Measurements from ENCODE around the gene ST8SIA4.
"Not testable (repeated sequence)": the region's sequence is repeated elsewhere in the genome, so short reads cannot be mapped to it uniquely, and the experiment has no call there.

ST8SIA4 gene

DNA sequence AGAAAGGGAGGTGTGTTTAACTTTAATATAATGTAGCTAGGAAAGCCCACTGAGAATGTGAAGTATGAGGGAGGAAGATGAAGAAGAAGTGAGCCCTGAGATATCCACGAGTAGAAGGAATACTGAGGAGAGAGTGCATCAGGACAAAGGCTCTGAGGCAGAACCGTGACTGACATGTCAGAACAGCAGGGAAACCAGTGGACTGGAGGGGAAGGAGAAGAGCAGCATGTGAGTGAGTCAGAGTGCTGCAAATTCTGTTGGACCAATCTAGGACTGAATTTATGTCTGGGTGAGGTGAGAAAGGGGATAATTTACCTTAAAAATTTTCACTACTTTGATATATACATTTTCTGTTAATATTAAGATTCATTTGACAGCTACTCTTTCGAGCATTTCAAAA, 110.3 kb downstream of the ST8SIA4 start:
- in situ Hi-C loops (cut with MboI; ENCODE audit: low sequenced_read_pairs, unreplicated experiment) = no loop called here

DNA sequence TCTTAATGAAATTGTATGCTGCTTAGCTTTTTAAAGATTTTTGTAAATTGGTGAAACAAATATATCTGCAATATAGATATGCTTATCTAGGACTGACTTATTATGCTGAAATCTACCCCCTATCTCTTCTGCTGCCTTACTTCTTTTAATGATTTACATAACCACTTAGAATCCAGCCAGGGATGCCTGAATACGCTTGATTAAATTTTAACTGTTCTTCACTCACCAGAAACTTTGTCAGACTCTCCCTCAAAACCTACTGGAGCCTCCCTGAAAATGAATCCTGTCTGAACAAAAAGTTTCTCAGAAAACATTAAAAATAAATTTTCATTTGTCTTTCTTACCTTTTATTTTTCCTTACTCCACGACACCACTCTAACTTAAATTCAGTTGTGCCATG, 111.7 kb downstream of the ST8SIA4 start:
- DNase-seq (ENCODE audit: low spot score) = no peak
- TF ChIP-seq, protein P1, sequence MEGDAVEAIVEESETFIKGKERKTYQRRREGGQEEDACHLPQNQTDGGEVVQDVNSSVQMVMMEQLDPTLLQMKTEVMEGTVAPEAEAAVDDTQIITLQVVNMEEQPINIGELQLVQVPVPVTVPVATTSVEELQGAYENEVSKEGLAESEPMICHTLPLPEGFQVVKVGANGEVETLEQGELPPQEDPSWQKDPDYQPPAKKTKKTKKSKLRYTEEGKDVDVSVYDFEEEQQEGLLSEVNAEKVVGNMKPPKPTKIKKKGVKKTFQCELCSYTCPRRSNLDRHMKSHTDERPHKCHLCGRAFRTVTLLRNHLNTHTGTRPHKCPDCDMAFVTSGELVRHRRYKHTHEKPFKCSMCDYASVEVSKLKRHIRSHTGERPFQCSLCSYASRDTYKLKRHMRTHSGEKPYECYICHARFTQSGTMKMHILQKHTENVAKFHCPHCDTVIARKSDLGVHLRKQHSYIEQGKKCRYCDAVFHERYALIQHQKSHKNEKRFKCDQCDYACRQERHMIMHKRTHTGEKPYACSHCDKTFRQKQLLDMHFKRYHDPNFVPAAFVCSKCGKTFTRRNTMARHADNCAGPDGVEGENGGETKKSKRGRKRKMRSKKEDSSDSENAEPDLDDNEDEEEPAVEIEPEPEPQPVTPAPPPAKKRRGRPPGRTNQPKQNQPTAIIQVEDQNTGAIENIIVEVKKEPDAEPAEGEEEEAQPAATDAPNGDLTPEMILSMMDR (IDR thresholded peaks at IDR 0.05; ENCODE audit: borderline replicate concordance, control extremely low read depth, extremely low read depth, insufficient read depth, missing control alignments) = no peak
- in situ Hi-C loops (cut with MboI; ENCODE audit: low sequenced_read_pairs, unreplicated experiment) = no loop called here

More for the DNA sequence above, 110.3 kb downstream of the ST8SIA4 start:
- TF ChIP-seq, protein P1 (IDR thresholded peaks at IDR 0.05; ENCODE audit: borderline replicate concordance, control extremely low read depth, extremely low read depth, insufficient read depth, missing control alignments) = no peak
- no peak for DNase-seq (ENCODE audit: low spot score)

DNA sequence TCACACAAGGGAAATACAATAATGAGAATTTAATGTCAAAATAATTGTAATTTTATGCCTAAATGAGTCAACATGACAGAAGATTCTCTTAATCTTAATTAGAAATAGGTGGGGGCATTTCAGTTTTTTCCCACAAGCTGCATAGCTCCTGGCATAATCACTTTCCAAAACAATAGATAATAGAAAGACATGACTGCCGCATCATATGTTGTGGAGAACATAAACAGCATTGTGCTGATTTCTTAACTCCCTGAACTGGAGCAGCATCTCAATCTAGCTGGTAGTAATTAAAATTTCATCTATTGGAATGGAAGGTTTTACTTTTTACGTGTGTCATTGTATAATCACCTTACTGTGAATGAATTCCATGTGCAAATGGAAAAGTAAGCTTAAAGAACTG, 112.1 kb downstream of the ST8SIA4 start:
- in situ Hi-C loops (cut with MboI; ENCODE audit: low sequenced_read_pairs, unreplicated experiment) = no loop called here
- TF ChIP-seq, protein P1 (IDR thresholded peaks at IDR 0.05; ENCODE audit: borderline replicate concordance, control extremely low read depth, extremely low read depth, insufficient read depth, missing control alignments) = no peak
- no peak for DNase-seq (ENCODE audit: low spot score)

DNA sequence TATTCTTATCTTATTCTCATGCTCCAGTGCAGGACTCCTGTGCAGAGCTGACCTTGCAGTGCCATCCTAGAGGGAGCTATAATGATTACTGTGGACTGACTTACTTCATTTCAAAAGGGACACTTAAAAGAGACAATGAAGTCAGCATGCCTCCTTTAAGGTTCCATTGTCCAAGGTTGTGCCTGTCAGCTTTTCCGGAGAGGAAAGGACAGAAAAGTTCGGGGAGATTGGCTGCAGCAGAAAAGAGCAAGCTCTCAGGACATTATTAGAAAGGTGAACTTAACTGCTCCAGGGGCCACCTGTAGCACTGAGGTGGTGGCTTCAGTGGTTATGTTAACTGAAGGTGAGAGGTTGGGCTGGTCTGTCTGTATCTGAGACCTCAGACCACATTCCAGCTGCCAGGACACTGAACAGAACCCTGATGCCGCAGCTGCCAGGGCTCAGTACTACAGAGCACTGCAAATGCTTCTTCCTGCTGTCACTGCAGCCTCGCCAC, 112.9 kb downstream of the ST8SIA4 start:
- TF ChIP-seq, protein P1 (IDR thresholded peaks at IDR 0.05; ENCODE audit: borderline replicate concordance, control extremely low read depth, extremely low read depth, insufficient read depth, missing control alignments) = no peak
- in situ Hi-C loops (cut with MboI; ENCODE audit: low sequenced_read_pairs, unreplicated experiment) = no loop called here
- DNase-seq (ENCODE audit: low spot score) = no peak

DNA sequence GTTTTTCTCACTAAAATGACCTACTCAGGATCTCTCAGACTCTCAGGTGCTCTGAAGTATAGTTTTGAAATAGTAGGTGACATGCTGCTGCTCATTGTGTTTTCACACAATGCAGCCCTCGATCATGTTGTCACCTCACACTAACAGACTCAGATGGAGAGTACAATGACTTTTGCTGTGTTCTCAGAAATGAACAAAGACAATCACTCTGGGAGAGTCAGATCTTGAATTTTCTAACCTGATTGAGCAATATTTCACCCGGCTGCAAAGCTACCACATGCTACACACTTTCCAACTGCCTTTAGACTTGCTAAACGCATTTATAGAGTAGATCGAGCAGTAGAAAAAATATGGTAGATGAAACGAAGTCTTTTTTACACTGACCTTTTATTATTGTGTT, 113.4 kb downstream of the ST8SIA4 start:
- DNase-seq (ENCODE audit: low spot score) = no peak
- TF ChIP-seq, protein P1 (IDR thresholded peaks at IDR 0.05; ENCODE audit: borderline replicate concordance, control extremely low read depth, extremely low read depth, insufficient read depth, missing control alignments) = no peak
- in situ Hi-C loops (cut with MboI; ENCODE audit: low sequenced_read_pairs, unreplicated experiment) = no loop called here

DNA sequence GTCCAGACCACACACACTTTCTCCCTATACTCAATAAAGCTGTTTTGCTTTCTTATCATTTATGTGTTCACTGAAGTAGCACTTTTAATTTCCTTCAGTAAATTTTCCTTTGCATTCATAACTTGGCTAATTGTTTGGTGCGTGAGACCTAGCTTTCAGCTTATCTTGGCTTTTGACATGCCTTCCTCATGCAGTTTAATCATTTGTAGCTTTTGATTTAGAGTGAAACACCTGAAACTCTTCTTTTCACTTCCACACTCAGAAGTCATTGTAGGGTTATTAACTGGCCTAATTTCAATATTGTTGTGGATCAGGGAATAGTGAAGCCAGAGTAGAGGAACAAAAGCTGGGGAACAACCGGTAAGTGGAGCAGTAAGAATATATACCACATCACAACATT, 114.7 kb downstream of the ST8SIA4 start:
- TF ChIP-seq, protein P1 (IDR thresholded peaks at IDR 0.05; ENCODE audit: borderline replicate concordance, control extremely low read depth, extremely low read depth, insufficient read depth, missing control alignments) = no peak
- DNase-seq (ENCODE audit: low spot score) = no peak
- in situ Hi-C loops (cut with MboI; ENCODE audit: low sequenced_read_pairs, unreplicated experiment) = no loop called here

DNA sequence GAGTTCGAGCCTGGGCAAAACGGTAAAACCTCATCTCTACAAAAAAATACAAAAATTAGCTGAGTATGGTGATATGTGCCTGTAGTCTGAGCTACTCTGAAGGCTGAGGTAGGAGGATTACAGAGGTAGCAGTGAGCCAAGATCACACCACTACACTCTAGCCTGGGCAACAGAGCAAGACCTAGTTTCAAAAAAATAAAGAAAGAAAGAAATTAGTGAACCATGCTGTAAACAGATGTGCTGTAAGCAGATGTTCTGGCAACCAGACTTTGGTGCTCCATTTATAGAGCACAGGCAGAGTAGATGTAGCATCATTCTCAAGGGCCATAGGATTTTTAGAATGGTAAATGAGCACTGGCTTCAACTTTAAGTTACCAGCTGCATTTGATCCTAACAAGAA, 115.4 kb downstream of the ST8SIA4 start:
- TF ChIP-seq, protein P1 (IDR thresholded peaks at IDR 0.05; ENCODE audit: borderline replicate concordance, control extremely low read depth, extremely low read depth, insufficient read depth, missing control alignments) = no peak
- in situ Hi-C loops (cut with MboI; ENCODE audit: low sequenced_read_pairs, unreplicated experiment) = no loop called here
- DNase-seq (ENCODE audit: low spot score) = no peak

DNA sequence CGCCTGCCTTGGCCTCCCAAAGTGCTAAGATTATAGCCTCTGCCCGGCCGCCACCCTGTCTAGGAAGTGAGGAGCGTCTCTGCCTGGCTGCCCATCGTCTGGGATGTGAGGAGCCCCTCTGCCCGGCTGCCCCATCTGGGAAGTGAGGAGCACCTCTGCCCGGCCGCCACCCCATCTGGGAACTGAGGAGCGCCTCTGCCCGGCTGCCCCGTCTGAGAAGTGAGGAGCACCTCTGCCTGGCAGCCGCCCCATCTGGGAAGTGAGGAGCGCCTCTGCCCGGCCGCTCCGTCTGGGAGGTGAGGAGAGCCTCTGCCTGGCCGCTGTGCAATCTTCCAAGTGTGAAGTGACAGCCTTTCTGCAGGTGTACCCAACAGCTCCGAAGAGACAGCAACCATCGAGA, 117.5 kb downstream of the ST8SIA4 start:
- in situ Hi-C loops (cut with MboI; ENCODE audit: low sequenced_read_pairs, unreplicated experiment); DNase-seq (ENCODE audit: low spot score): not testable (repeated sequence)

Data from GM13976 (cell line).